Activated CD4-positive, CD25-positive, alpha-beta regulatory T cell treated with anti-CD3 and anti-CD28 coated beads, Interleukin-2, amount 50 U/mL, for 72 hours (primary cell): ENCODE data around the gene TMEM236.
"Not testable (repeated sequence)": the region's sequence is repeated elsewhere in the genome, so short reads cannot be mapped to it uniquely, and the experiment has no call there.

ENCODE experiments used
- DNase-seq: peaks from one replicate; pipeline ENCODE4 v3.0.0; 2021

Gene TMEM236, protein sequence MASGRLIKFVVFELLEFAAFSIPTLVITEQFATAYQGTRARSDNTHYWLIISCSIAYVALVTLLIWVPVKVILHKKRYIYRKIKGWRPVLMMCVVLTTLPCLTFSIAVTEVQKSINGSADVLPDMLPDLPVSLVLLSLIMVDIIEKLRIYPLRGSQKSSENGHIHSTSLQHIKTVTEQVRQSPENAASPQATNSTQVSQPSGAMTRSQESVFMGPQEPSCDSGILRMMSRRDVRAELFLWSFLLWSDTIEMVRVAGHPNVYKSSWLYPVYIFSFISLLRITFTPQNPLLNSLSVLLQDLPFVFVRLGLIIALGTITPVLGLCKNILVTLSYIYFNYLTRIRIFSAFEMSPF

DNA sequence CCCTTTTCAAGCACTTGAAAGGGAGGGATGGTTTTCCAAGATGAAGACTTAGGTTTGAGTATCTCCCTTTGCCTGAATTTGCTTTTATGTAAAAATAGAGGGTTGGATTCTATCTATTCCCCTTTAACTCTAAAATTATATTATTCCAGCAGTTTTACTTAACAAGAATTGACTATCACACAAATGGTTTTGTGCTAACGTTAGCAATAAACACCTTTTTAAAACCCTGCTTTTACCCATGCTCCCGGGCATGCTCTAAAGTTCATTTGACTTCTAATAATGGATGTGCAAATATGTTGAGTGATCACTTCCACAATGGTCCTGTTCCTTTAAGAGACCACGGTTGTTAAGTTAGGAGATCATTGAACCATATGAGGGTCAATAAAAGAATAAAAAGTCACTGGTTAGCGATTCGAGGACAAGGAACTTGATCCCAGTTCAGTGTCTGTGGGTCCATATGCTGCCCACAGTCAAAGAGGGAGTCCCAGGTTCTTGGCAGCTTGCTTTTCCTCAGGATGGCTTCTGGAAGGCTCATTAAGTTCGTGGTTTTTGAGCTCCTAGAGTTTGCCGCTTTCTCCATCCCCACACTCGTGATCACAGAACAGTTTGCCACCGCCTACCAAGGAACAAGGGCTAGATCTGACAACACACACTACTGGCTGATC lies at the start of gene TMEM236:
TSS of gene TMEM236 (plus strand) at position 421 of the 665 bp plus-strand sequence. CDS start at position 516, 95 bp downstream.
- no peak for DNase-seq

DNA sequence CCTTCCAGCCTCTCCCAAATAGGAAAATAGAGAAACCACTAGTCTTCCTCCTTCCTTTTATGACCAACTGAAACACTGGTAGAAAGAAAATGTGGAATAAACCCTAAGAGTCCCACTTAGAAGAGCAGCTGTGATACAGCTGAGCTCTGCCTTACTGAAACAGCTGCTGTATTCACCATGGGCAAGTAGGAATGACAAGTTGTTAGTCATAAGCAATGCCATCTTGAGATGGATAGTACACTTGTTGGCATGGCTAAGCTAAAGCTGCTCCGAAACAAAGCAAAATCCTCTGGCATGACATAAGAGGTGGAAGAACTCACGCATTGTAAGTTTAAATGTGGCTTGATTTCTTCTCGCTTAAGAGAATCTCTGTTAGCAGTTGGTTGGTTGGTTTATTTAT lies 48.3 kb upstream of the TMEM236 start:
- DNase-seq: no peak

DNA sequence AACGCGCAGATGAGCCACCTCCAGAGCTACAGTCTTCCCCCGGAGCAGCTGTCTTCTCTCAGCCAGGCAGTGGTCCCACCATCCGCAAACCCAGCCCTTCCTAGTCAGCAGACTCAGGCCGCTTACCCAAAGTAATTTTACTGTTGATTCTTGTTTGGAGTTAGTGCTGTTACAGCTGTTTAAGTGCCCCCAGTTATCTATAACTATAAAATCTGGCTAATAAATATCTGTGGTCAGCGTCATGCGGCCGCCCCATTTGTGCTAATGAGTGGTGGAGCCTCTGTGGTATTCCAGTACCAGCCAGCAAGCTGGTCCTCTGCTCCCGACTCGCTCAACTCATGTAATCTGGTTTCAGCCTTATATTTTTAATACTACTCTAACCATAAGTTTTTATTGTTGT lies 43.2 kb upstream of the TMEM236 start:
- no peak for DNase-seq

DNA sequence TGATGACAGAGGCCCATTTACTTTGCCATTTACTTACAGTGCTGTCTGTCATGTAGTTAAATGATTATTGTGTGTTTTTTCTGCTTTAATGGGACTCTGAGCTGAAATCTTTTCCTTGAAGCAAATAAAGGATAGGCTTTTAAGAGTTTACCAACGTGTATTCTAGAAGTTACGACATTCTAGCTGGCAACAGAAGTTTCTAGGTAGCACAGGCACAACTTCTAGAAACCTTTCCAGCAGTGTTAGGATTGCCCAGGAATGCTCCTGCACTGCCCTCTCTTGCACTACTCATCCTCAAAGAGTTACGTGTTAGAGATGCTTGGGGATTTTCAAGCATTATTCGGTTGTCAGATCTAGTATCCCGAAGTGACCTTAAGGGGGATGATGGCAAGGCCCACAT lies 42.5 kb upstream of the TMEM236 start:
- DNase-seq: no peak

DNA sequence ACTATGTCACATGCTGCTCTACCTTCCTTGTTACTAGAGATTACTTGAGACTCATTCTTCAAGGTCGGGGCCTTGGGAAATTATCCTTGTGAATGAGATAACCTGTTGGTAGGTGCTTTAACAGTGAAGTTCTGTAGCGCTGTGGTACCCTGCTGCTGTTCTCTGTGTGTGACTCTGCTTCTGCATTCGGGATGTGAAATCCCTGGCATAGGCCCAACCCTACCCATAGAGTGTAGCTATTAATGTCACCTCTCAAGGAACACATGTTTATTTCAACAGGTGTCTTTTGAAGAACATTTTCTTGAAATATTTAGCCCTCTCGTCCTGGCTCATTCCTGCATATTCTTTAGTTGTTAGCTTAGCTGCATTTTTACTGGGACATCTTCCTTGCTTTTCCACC lies 41.8 kb upstream of the TMEM236 start:
- no peak for DNase-seq

DNA sequence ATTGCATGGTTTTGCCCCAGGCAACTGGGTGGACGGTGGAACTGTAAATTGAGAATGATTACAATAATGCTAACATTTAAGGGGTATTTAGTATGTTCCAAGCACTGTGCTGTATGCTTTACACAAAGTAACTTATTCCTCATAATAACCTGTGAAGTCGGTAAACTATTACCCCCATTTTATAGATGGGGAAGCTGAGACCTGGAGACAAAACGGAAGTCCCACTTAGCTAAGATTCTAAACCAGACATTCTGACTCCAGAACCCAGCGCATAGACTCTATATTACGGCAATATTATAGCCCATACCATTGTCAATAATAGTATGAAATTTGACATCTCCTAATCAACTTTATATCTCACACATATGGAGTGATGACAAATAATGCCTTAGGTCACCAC lies 39.9 kb upstream of the TMEM236 start:
- DNase-seq: no peak

DNA sequence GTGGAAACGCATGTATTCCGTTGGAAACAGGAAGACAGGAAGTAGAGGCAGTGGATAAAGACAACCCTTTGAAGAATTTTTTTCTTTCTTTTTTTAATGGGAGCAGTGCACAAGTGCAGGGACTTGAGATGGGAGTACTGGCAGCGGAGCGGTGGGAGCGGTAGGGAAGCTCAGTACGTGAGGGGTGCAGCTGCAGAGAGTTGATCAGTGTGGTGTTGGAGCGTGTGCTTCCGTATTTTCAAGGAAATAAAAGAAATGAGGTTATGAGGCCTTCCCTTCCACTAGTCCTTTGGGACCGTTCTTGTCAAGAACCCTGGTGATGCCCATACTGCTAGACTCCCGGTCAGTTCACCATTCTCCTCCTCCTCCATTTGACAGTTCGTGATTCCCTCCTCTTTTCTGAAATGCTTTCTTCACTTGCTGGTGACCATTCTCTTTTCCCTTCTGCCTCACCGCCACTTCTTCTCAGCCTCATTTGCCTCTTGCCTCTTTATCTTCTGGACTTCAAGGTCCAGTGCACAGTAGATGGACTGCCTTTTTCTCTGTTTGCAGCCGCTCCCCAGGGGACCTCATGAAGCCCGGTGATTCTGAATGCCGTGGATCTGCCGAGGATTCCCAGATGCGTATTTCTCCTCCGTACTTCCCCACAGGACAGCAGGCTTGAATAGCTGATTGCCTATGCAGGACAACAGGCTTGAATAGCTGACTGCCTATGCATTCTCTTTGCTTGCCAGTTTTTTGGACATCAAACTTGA lies 39.1 kb upstream of the TMEM236 start:
- no peak for DNase-seq

DNA sequence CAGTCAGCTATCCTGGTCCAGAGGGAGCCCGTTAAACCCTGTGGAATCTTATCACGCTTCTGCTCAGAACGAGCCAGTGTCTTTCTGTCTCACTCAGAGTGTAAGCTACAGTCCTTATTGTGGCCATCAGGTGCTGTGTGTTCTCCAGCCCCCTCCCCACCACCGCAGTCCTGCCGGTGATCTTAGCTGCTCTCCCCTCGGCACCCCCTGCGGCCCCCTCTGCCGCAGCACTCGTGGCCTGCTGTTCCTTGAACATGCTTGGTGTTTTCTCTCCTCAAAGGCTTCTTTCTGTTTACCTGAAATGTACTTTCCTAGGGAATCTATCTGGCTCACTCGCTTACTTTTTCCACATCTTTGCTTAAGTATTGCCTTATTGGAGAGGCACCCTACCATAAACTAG lies 38.2 kb upstream of the TMEM236 start:
- DNase-seq: no peak

DNA sequence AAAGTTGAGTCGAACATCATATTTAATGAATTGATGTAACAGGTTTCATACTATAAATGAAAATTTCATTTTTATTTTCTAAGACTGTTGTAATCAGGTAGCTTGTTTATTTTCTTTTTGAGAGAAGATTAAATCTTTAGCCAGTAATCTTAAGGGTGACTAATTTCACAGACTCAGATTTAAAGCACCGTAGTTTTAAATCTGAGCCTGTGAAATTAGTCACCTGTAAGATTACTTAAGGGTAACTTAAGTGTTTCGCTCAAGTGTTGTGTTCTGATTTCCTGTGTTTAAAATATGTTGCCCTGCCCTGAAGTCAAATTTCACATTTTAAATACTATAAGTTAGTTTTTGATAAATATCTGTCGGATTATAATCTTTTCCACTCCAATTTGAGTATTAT lies 35.8 kb upstream of the TMEM236 start:
- no peak for DNase-seq

DNA sequence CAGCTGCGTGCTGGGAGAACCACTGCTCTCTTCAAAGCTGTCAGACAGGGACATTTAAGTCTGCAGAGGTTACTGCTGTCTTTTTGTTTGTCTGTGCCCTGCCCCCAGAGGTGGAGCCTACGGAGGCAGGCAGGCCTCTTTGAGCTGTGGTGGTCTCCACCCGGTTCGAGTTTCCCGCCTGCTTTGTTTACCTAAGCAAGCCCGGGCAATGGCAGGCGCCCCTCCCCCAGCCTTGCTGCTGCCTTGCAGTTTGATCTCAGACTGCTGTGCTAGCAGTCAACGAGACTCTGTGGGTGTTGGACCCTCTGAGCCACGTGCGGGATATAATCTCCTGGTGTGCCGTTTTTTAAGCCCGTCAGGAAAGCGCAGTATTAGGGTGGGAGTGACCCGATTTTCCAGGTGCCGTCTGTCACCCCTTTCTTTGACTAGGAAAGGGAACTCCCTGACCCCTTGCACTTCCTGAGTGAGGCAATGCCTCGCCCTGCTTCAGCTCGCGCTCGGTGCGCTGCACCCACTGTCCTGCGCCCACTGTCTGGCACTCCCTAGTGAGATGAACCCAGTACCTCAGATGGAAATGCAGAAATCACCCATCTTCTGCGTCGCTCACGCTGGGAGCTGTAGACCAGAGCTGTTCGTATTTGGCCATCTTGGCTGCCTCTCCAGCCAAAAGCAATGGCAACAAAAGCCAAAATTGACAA lies 29.5 kb upstream of the TMEM236 start:
- not testable (repeated sequence) for DNase-seq

DNA sequence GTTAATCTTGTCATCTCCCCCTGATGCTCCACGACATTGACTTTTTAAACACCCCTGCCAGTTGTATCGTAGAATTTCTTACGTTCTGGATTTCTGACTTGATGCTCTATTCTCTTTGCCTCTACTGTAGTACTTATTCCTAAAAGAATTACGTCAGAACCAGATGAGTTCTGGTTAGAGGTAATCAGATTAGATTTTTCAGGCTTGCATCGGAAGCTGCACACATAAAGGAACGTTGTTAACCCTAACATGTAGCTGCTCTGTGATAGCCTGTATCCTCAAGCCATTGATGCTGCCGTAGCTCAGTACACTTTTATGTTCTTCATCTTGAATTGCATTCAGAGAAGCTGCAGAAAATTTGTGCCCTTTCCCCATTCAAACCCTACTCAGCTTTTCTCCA lies 26.3 kb upstream of the TMEM236 start:
- DNase-seq: no peak

DNA sequence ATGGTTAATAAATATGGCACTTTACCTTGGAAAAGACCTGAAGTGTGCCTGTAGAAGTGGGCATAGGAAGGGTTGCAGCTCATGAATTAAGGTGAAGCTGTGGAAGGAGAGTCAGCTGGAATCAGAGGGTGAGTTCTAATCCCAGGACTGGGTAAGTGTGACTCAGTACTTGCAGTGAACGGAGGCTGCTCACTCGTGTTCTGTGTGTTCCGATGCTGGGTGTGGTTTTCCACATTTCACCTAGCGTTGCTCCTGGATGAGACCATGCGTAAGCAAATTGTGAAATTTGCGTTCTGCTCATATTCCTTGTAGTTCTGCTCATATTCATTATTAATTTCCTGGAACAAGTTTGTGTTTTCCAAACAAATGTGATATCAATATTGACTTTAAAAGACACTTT lies 22.4 kb upstream of the TMEM236 start:
- DNase-seq: no peak

DNA sequence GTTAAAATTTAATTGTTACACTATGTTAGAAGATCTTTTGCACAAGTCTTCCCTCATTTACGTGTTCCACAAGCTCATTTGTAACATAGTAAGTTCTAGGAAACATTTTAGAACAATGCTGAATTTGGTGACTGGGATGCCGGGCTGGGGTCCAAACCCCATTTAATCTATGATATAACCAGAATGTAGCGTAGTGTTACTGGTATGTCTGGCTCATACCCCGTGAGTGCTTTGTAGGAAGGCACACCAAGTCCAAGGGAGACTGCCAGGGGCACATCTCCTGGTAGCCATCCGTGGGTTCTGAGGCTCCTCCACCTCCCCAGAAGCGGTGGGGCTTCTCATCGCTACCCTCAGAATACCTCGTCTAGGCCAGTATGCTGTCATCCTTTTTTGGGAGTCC lies 21.3 kb upstream of the TMEM236 start:
- DNase-seq: no peak

DNA sequence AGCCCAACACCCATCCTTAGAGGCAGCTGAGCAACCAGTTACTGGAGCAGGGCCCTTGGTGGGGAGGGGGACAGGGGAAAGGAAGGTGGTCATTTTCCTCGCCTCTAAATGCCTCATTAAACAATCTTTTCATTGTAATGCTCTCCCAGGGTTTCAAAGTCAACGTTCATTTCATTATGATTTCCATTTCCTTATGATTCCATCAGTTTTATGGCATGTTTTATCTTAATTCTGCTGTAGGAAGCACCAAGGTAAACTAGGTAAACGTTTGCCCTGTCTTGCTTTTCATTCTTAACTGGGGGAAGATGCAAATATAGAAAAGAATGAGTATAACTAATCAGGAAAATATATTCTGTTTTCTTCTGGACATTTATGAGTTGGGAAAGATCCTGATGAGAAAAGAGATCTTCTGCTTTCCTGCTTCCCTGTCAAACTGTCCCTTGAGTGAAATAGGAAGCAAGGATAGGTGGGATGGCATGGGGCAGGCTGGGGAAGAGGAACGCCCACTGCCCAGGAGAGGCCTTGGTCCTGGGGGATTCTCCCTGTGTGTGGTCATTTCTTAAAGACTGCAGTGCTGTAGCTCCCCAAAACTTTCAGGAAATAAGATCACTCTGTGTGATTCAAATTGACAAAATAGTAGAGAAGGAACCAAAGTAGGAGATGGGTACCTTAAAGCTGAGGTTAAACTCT lies 20.5 kb upstream of the TMEM236 start:
- DNase-seq: no peak

DNA sequence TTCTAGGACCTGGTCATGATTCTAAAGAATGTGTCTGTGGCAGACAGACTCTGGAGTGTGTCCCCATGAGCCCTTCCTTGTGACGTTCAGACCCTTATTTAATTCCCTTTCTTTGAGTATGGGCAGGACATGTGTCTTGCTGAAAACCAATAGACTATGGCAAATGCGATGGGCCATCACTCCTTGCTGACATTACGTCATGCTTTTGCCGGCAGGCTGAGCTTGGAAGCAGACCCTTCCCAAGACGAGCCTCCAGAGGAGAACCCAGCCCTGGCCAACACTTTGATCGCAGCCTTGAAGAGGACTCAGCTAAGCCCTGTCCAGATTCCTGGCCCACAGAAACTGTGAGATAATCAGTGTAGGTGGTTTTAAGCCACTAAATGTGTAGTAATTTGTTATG lies 18.4 kb upstream of the TMEM236 start:
- DNase-seq: no peak

DNA sequence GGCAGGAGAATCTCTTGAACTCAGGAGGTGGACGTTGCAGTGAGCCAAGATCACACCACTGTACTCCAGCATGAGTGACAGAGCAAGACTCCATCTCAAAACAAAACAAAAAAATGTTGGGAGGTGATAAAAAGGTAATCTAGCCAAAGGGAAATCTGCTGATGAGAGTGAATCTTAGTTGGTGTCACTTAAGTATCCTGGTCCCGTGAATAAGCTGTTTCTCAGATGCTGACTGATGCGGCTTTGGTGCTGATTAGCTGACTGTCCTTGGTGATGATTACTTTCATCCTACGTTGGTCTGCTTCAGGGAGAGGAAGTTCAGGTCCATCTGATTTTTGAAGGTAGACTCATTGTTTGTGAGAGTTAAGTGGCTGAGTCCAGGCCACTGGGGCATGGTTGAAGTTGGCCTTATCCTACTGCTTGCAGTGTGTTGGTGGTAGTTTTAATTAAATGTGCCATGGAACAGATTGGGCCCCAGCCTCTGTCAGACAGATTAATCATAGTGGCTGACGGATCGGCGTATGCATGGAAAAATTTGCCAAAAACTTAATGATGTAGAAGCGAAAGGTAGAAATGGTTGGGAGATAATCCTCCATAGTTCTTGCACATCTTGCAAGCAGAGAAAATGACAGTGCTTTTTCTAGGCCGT lies 17.4 kb upstream of the TMEM236 start:
- DNase-seq: no peak

DNA sequence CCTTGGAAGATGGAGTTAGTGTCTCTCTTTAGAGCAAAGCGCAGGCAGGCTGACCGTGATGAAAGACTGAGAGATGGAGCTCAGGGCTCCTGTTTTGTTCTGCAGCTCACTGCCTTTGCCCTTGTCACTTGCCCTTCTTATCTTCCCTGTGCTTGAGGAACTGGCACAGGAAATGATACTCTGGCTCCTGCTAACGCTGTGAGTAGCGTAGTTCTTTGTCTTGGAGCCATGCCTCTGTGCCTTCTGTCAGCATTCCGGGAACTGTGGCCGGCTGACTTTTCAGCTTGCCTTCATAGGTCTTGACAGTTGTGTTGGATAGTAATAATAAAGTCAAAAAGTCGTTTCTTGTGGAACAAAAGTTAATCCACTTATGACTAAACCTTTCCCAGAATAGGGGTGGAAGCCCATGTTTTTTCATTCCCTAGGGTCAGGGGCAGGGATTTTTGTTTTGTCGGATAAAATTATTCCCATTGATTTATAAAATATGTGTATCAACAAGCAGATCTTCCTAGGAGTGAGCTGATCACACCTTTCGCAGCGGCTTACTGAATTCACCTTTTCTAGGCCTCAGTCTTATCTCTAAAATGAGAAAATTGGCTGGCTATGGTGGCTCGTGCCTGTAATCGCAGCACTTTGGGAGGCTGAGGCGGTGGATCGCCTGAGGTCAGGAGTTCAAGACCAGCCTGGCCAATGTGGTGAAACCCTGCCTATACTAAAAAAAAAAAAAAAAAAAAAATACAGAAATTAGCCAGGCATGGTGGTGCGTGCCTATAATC lies 16.6 kb upstream of the TMEM236 start:
- DNase-seq: no peak

DNA sequence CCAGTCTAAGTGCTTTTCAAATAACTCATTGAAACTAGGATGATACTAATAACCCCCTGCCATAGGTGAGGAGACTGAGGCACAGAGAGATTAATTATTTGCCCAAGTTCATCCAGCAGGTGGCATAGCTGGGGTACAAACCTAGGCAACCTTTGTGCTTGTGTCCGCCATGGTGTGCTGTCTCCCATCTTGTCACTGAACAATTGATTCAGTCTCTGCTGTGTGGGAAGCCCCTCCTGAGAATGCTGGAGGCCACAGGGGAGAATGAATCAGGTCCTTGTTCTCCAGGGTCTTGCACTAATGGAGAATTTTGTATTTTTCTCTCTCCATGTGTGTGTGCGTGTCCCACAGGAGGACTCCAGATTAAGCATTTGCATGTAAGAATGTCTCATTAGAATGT lies 15.8 kb upstream of the TMEM236 start:
- DNase-seq: no peak

DNA sequence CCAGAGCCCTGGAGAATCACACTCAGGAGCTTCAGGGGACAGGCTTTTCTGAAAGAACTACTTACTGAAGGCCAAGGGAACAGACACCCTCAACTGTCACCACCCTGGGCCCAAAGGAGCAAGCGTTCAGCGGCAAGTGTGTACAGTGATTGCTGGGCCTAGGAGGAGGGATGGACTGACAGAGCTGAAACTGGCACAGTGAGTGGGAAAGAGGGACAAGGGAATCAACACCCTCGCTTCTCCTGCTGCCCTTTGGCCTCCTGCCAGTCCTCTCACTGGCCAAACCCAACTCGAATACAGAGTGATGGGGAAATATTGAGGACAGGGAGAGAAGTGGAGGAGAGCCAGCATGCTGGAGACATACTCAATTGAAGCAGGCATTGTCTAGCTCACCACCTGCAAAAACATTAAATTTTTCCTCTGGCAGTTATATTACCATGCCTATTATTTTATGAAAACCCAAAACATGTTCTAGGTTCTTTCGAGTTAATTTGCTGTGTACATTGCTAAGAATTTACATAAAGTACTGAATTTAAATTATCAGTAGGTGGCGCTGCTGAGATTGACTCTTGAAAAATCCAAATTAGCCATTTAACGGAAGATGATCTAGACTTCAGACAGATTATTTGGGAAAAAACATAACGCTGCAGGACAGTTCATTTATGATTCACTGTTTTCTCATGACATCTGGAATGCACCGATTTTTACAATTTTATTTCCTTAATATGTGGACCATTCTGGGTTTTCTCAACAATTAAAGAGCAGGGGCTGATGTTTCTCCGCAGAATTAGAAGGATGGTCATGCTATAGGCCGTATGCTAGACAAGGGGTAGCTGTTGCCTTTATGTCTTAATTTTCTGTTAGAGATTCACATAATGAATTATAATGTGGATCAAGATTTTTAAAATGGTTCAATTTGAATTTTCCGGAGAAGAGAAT lies 14.7 kb upstream of the TMEM236 start:
- DNase-seq: no peak

DNA sequence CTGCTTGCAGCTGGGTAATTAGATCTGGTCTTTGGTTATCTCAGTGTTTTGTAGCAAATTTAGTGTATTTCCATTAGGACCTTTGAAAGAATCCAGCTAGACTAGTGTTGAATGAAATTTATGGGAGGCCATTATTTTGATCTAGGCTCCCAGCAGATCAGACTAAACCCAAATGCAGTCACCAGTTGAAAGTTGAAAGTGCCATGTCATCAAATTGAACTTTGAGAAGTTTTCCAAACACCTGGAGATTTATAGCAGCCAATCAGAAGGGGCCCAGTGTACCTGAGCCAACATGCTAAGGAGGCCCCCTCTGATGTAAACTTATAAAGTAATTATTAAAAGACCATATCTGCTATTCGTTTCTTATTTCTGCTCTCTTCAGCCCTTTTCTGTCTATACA lies 11.3 kb upstream of the TMEM236 start:
- DNase-seq: no peak
